Measurements from ENCODE around the gene ZNF701. TPM values are rescaled to one million over a fixed set of nuclear protein-coding genes. Genes with fewer than 3 reads are reported as not detected.
"Not testable (repeated sequence)": the region's sequence is repeated elsewhere in the genome, so short reads cannot be mapped to it uniquely, and the experiment has no call there.

The ZNF701 gene
- total RNA-seq, 1 donor: 12.6 TPM

GRCh38 chr19:52601025-52601973, 31.2 kb downstream of the ZNF701 start:
- TF ChIP-seq, protein P1, sequence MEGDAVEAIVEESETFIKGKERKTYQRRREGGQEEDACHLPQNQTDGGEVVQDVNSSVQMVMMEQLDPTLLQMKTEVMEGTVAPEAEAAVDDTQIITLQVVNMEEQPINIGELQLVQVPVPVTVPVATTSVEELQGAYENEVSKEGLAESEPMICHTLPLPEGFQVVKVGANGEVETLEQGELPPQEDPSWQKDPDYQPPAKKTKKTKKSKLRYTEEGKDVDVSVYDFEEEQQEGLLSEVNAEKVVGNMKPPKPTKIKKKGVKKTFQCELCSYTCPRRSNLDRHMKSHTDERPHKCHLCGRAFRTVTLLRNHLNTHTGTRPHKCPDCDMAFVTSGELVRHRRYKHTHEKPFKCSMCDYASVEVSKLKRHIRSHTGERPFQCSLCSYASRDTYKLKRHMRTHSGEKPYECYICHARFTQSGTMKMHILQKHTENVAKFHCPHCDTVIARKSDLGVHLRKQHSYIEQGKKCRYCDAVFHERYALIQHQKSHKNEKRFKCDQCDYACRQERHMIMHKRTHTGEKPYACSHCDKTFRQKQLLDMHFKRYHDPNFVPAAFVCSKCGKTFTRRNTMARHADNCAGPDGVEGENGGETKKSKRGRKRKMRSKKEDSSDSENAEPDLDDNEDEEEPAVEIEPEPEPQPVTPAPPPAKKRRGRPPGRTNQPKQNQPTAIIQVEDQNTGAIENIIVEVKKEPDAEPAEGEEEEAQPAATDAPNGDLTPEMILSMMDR (IDR thresholded peaks at IDR 0.05; ENCODE audit: insufficient read depth, low read length): peak; percentile 32
- peak; percentile 90 for DNase-seq (ENCODE audit: low read depth)
- H3K4me3 ChIP-seq (ENCODE audit: low read depth, low read length): peak overlapping the region; percentile 72

GRCh38 chr19:52601974-52602366, 31.9 kb downstream of the ZNF701 start:
- not testable (repeated sequence) for DNase-seq (ENCODE audit: low read depth)
- H3K4me3 ChIP-seq (ENCODE audit: low read depth, low read length): peak overlapping the region; percentile 72

DNA sequence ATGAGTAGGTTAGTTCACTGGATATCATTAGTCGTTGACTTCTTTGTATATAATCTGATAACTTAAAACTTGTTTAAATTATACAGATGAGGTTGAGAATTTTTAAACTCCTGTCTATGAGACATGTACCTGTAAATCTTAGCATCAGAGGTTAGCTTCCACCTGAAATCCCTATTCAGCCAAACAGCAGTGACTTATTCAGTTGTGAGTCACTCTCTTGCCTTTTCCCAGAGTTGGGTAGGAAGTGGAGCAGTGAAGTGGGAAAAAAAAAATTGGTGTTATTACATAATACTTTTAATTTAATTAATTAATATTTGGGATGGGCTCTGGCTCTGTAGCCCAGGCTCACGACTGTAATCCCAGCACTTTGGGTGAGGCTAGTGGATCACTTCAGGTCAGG, 32.9 kb downstream of the ZNF701 start:
- DNase-seq (ENCODE audit: low read depth): no peak
- TF ChIP-seq, protein P1 (IDR thresholded peaks at IDR 0.05; ENCODE audit: insufficient read depth, low read length): no peak
- H3K4me3 ChIP-seq (ENCODE audit: low read depth, low read length): no peak overlapping the region

- DNase-seq (ENCODE audit: low read depth): peak; percentile 81
- H3K4me3 ChIP-seq (ENCODE audit: low read depth, low read length): no peak overlapping the region
- TF ChIP-seq, protein P1 (IDR thresholded peaks at IDR 0.05; ENCODE audit: insufficient read depth, low read length): no peak
Measured at GRCh38 chr19:52603558-52604207, 33.6 kb downstream of the ZNF701 start.

GRCh38 chr19:52613299-52613906, 43.3 kb downstream of the ZNF701 start:
- no peak for DNase-seq (ENCODE audit: low read depth)
- H3K4me3 ChIP-seq (ENCODE audit: low read depth, low read length): no peak overlapping the region
- TF ChIP-seq, protein P1 (IDR thresholded peaks at IDR 0.05; ENCODE audit: insufficient read depth, low read length): no peak

DNA sequence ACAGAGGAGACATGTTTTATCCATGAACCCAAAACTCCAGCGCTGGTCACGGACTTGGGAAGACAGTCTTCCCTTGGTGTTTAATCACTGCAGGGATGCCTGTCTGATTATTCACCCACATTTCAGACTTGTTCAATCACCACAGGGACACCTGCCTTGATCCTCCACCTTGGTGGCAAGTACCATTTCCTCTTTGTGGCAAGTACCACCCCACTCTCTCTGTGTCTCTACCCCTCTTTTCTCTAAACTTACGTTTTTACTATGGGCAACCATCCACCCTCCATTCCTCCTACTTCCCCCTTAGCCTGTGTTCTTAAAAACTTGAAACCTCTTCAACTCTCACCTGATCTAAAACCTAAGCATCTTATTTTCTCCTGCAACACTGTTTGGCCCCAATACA, 51.3 kb downstream of the ZNF701 start:
- no peak for DNase-seq (ENCODE audit: low read depth)
- no peak overlapping the region for H3K4me3 ChIP-seq (ENCODE audit: low read depth, low read length)
- TF ChIP-seq, protein P1 (IDR thresholded peaks at IDR 0.05; ENCODE audit: insufficient read depth, low read length): no peak

GRCh38 chr19:52622261-52622660, 52.2 kb downstream of the ZNF701 start:
- no peak overlapping the region for H3K4me3 ChIP-seq (ENCODE audit: low read depth, low read length)
- TF ChIP-seq, protein P1 (IDR thresholded peaks at IDR 0.05; ENCODE audit: insufficient read depth, low read length): no peak
- DNase-seq (ENCODE audit: low read depth): no peak
